Activated T-cell treated with anti-CD3 and anti-CD28 coated beads for 1 hour (primary cell): ENCODE results near the gene RLBP1.

Experiments
- DNase-seq: peaks from one replicate; pipeline ENCODE4 v3.0.0-alpha.2; 2020; ENCODE audit warnings: low read depth

The RLBP1 gene

GRCh38 chr15:89178307-89178977 is 42.9 kb downstream of the RLBP1 start:
- DNase-seq, result no peak

- DNase-seq, result peak; percentile 42
Observed at GRCh38 chr15:89177633-89178306, 43.6 kb downstream of the RLBP1 start.

DNA sequence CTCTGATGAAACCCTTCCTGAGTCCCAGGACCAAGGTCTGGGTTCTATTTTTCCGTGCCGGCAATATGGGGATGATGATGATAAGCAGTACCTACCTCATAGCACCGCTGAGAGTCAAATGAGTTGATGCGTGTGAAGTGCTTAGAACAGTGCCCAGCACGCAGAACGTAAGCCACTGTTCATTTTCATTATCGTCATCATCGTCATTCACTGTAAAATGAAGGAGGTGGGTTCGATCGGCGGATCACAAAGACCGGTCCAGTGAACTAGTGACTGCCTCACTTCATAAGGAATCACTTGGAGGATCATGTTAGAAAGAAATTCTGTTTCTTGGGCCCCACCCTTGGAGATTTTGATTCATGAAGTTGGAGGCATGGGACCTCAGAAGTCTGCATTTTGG is 44.3 kb downstream of the RLBP1 start:
- no peak for DNase-seq

DNA sequence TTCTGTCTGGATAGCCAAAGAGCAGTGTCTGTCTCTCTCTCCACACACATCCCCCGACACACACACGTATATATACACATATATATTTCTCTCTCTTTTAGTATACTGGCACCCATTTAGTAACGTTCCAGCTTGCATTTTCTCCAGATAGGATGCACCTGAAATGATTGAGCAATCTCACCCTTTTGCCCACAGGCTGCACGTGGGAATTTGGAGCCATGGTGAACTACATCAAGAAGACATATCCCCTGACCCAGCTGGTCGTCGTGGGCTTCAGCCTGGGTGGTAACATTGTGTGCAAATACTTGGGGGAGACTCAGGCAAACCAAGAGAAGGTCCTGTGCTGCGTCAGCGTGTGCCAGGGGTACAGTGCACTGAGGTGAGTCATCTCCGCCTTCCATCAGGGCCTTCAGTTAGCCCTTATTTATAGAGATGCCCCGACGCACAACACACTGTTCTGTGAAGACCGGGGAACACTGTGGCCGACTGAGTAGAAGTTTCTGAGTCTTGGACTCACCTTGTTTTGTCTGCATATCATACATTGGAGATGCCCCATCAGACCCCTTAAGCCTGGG is 45.7 kb downstream of the RLBP1 start:
- DNase-seq, result no peak

GRCh38 chr15:89174476-89174875 is 46.9 kb downstream of the RLBP1 start:
- DNase-seq, result no peak

DNA sequence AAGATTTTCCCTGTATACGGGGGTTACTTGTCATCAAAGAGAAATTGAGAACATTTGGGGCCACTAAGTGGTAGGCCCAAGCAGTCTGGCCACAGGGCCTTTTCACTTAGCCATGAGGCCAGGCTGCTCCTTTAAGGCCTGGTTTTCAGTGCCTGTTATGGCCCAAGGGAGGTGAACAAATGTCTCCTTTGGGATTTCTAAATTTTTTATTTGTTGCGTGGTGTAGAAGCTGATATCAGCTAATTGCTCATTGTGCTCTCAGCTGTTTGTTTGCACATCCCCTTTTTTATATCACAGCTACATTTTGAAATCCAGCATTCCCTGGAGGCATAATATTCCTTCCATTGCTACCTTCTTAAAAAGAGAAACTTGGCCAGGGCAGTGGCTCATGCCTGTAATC is 48.5 kb downstream of the RLBP1 start:
- DNase-seq, result no peak

DNA sequence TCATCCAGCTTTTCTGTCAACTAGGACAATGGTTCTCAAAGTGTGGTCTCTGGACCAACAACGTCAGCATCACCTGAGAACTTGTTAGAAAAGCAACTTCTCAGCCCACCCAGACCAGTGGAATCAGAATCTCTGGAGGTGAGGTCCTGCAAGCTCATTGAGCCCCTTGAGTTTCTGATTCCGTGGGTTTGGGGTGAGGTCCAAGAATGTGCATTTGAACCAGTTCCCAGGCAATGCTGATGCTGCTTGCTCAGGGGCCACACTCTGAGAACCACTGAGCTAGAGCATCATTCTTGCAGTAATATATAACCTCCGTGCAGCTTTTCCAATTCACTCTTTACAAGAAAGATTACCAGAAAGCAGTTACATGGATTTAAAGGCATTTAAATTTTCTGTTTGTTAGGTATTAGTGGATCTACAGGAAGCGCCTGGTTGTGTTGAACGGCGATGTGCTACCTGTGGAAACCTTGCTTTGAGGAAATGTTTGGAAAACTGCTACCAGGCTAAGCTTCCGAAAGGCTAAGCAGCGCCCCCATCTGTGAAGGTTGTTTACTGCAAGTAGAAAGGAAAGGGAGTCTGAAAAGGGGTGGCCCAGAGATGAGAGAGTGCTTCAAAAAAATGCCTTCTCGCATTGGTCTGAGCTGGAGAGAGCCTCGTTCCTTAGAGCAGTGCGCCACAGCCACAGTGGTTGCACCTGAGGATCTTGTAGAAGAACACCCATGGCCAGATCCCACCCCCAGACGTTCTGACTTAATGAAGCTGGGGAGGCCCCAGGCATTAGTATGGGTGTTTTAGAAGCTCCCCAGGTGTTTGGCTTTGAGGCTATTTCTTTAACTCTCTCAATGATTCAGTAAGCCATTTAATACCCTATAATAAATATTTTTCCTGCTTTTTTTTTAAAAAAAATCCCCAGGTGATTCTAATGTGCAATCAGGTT is 50.0 kb downstream of the RLBP1 start:
- peak; percentile 6 for DNase-seq

GRCh38 chr15:89170364-89170763 is 51.0 kb downstream of the RLBP1 start:
- no peak for DNase-seq

DNA sequence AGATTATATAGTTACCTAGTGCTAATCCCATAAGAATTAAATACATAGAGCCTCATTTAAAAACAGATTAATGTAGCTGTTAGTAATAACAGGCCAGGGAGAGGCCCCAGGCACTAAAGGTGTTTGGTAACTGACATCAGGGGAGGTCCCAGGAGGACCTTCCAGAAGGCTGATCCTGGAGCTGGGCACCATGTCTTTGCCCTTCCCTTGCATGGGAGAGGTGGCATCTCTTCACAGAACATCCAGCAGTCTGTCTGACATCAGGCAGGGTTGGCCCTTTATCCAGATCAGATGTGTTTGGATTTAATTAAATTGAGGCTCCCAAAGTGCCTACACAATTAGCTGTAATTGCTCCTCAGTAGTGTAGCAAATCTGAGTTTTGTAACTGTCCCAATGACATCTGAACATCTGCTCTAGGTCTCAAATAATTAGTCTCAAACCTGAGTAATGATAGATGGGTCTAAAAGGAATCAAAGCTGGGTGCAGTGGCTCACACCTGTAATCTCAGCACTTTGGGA is 53.0 kb downstream of the RLBP1 start:
- DNase-seq, result no peak

GRCh38 chr15:89167267-89168176 is 53.9 kb downstream of the RLBP1 start:
- DNase-seq, result no peak

DNA sequence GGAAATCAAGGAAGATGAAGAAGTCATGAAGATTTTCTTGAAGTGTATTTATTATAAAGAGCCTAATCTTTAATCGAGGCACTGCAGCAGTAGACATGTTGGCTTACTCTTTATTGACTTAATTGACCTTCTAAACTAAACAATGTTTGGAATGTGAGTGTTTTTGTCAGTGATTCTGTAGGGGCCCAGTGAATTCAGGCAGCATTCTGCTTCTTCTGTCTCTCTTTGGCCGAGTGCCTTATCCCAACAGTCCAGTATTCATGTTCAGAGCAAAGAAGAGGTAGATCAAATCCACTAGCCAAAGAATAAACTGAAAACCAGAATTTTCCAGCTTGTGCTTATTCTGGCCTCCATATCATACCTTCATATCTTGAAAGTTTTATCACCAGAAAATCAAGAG is 55.7 kb downstream of the RLBP1 start:
- no peak for DNase-seq

- no peak for DNase-seq
Observed at GRCh38 chr15:89164712-89165211, 56.6 kb downstream of the RLBP1 start.

- no peak for DNase-seq
Observed at GRCh38 chr15:89163271-89164055, 57.9 kb downstream of the RLBP1 start.

GRCh38 chr15:89161666-89162065 is 59.7 kb downstream of the RLBP1 start:
- DNase-seq, result no peak
